ENCODE data around the gene KRT3.

Gene KRT3

GRCh38 chr12:52795694-52796428, at the start of gene KRT3:
Gene KRT3, minus strand, starts transcription at chr12:52796117. Its CDS starts 75 bp downstream, at chr12:52796042.
- no peak for DNase-seq (ENCODE audit: low spot score)

- no peak for DNase-seq (ENCODE audit: low spot score)
These were observed 48.5 kb upstream of the KRT3 start for GRCh38 chr12:52844386-52844785.

GRCh38 chr12:52839436-52840105, 43.7 kb upstream of the KRT3 start:
- DNase-seq (ENCODE audit: low spot score) = no peak

GRCh38 chr12:52838609-52839435, 42.9 kb upstream of the KRT3 start:
- DNase-seq (ENCODE audit: low spot score) = no peak

- DNase-seq (ENCODE audit: low spot score) = no peak
These were observed 42.1 kb upstream of the KRT3 start for GRCh38 chr12:52837781-52838608.

GRCh38 chr12:52837413-52837741, 41.5 kb upstream of the KRT3 start:
- DNase-seq (ENCODE audit: low spot score) = peak; percentile 64

GRCh38 chr12:52836491-52837412, 40.8 kb upstream of the KRT3 start:
- peak; percentile 2 for DNase-seq (ENCODE audit: low spot score)

GRCh38 chr12:52836042-52836466, 40.1 kb upstream of the KRT3 start:
- peak; percentile 64 for DNase-seq (ENCODE audit: low spot score)

- peak; percentile 1 for DNase-seq (ENCODE audit: low spot score)
These were observed 39.5 kb upstream of the KRT3 start for GRCh38 chr12:52835271-52836041.

- no peak for DNase-seq (ENCODE audit: low spot score)
These were observed 38.7 kb upstream of the KRT3 start for GRCh38 chr12:52834727-52835001.

GRCh38 chr12:52833922-52834726, 38.2 kb upstream of the KRT3 start, which contains the start of gene KRT79:
Gene KRT79, minus strand, starts transcription at chr12:52834311. Its CDS starts 51 bp downstream, at chr12:52834260.
- DNase-seq (ENCODE audit: low spot score) = no peak

GRCh38 chr12:52832985-52833905, 37.3 kb upstream of the KRT3 start:
- no peak for DNase-seq (ENCODE audit: low spot score)

GRCh38 chr12:52832451-52832850, 36.5 kb upstream of the KRT3 start:
- no peak for DNase-seq (ENCODE audit: low spot score)

- no peak for DNase-seq (ENCODE audit: low spot score)
These were observed 35.3 kb upstream of the KRT3 start for GRCh38 chr12:52831251-52831650.

- no peak for DNase-seq (ENCODE audit: low spot score)
These were observed 34.3 kb upstream of the KRT3 start for GRCh38 chr12:52829986-52830770.

- no peak for DNase-seq (ENCODE audit: low spot score)
These were observed 32.7 kb upstream of the KRT3 start for GRCh38 chr12:52828591-52829021.

- no peak for DNase-seq (ENCODE audit: low spot score)
These were observed 32.2 kb upstream of the KRT3 start for GRCh38 chr12:52828156-52828555.

Measured in kidney capillary endothelial cell (primary cell).